SJSA1 (cell line): ENCODE results near the gene GMPR. TPM values are rescaled to one million over a fixed set of nuclear protein-coding genes. Genes with fewer than 3 reads are reported as not detected.

Experiments used
- DNase-seq, 2 experiments: peaks; one replicate each; pipeline ENCODE4 v3.0.0-alpha.2; 2015 to 2020; ENCODE audit warnings: low spot score in 2 of 2, low read depth in 1 of 2
- H3K27ac ChIP-seq: fragments of 250-450 bp; sonication (Bioruptor Pico); 2 replicates; pipeline ENCODE4 v1.5.1; 2020; ENCODE audit warnings: mild to moderate bottlenecking, moderate library complexity
- H3K27me3 ChIP-seq: fragments of 250-450 bp; sonication (Bioruptor Pico); replicated peaks from 2 replicates; pipeline ENCODE4 v1.5.1; 2020; ENCODE audit warnings: mild to moderate bottlenecking, moderate library complexity
- H3K36me3 ChIP-seq: fragments of 250-450 bp; sonication (Bioruptor Pico); 2 replicates; pipeline ENCODE4 v1.5.1; 2020; ENCODE audit warnings: mild to moderate bottlenecking
- H3K4me1 ChIP-seq: fragments of 250-450 bp; sonication (Bioruptor Pico); replicated peaks from 2 replicates; pipeline ENCODE4 v1.6.1; 2021; ENCODE audit warnings: mild to moderate bottlenecking
- H3K4me3 ChIP-seq: fragments of 250-450 bp; sonication (Bioruptor Pico); 2 replicates; pipeline ENCODE4 v1.5.1; 2020; ENCODE audit warnings: mild to moderate bottlenecking
- H3K9me3 ChIP-seq: fragments of 250-450 bp; sonication (Bioruptor Pico); replicated peaks from 2 replicates; pipeline ENCODE4 v1.5.1; 2020; ENCODE audit warnings: mild to moderate bottlenecking
- total RNA-seq: library from RNA; depleted of rRNA; stranded (reverse); fragments of >200 nt; shearing (Covaris generic); gene quantifications from 2 replicates; pipeline ENCODE4 v1.2.3, GENCODE V29; 2014; rRNA removed

GMPR gene
- total RNA-seq, 1 experiment from 2014 or later: 21.3 TPM

DNA sequence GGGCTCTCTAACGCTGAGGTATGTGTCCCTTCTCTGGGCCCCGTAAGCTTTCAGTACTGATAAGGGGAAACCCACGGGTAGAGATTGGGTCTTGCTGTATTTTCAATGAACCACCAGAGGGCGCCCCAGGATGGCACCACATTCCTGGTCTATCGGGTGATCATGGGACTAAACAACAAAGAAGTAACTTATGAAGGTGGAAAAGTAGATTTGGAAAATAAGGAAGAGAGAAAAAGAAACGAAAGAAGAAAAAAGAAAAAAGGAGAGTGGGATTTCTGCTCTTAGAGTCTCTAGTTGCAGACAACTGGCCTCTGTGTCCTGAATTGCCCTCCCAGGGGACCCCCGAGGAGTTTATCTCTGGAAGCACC lies 93.8 kb downstream of the GMPR start:
- Histone ChIP-seq H3K9me3 (no peaks in the 10 kb centered on the region), H3K27me3 (no peaks in the 10 kb centered on the region), H3K36me3 (no peaks in the 10 kb centered on the region), H3K4me1 (peaks cover 33% of the 10 kb centered on the region), H3K4me3 (no peak overlapping the region), H3K27ac (no peak overlapping the region)
- DNase-seq: peak; percentile 72 to 75

DNA sequence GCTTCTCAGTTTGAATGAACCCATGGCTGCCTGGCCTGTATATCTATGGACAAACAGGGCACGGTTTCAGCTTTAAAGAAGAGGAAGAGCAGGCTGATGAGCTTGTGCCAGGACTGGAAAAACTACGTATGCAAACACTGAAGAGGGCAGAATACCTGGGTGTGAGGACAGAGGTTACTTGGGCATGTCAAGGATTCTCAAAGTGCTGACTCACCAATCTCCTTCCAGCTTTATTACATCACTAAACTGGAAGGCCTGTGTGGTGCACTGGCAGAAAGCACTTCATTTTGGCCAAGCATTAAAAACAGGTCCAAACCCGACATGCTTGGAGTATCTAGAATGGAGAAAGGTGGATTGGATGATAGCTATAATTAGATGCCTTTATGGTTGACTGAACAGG lies 95.2 kb downstream of the GMPR start:
- Histone ChIP-seq H3K27me3 (no peaks in the 10 kb centered on the region), H3K27ac (no peak overlapping the region), H3K4me3 (no peak overlapping the region), H3K9me3 (no peaks in the 10 kb centered on the region), H3K36me3 (no peaks in the 10 kb centered on the region), H3K4me1 (peaks cover 47% of the 10 kb centered on the region)
- DNase-seq: no peak

DNA sequence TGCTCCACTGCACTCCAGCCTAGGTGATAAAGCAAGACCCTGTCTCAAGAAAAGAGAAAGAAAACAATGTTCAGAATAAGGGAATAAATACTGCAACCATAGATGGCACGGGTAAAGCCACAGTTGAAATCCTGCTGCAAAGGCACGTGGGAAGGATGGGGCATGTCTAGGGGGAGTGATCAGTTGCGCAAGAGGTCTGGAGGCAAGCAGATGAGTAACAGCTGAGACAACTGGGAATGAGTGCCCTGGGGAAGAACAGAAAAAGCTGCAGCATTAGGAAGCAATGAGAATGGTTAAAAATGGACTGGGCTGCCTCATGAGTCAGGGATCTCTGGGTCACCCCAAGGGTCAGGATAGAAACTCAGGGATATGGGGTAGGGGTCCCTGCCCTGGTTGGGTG lies 96.3 kb downstream of the GMPR start:
- Histone ChIP-seq H3K27ac (no peak overlapping the region), H3K4me1 (peaks cover 56% of the 10 kb centered on the region), H3K36me3 (no peaks in the 10 kb centered on the region), H3K4me3 (no peak overlapping the region), H3K9me3 (no peaks in the 10 kb centered on the region), H3K27me3 (no peaks in the 10 kb centered on the region)
- DNase-seq: peak; percentile 42 to 69

DNA sequence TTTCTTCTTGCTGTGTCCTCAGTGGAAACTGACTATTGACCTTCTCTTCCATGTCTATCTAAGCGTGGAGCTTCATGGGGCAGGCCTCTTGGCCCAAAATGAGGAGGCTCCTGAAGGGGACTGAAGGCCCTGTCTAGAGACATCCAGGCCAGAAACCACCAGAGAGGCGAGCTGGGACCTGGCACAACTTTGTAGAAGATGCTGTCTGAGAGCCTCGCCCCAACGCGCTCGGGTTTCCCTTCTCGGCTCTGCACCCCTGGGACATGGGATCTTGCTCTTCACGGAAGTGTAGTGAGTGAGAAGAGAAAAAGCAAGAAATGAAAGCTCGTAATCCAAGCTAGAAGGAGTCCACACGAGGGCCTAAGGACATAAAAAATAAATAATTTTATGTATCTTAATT lies 96.8 kb downstream of the GMPR start:
- no peaks in the 10 kb centered on the region for H3K27me3 ChIP-seq
- H3K4me3 ChIP-seq: no peak overlapping the region
- peaks cover 60% of the 10 kb centered on the region for H3K4me1 ChIP-seq
- DNase-seq: no peak
- no peaks in the 10 kb centered on the region for H3K9me3 ChIP-seq
- no peak overlapping the region for H3K27ac ChIP-seq
- H3K36me3 ChIP-seq: no peaks in the 10 kb centered on the region

DNA sequence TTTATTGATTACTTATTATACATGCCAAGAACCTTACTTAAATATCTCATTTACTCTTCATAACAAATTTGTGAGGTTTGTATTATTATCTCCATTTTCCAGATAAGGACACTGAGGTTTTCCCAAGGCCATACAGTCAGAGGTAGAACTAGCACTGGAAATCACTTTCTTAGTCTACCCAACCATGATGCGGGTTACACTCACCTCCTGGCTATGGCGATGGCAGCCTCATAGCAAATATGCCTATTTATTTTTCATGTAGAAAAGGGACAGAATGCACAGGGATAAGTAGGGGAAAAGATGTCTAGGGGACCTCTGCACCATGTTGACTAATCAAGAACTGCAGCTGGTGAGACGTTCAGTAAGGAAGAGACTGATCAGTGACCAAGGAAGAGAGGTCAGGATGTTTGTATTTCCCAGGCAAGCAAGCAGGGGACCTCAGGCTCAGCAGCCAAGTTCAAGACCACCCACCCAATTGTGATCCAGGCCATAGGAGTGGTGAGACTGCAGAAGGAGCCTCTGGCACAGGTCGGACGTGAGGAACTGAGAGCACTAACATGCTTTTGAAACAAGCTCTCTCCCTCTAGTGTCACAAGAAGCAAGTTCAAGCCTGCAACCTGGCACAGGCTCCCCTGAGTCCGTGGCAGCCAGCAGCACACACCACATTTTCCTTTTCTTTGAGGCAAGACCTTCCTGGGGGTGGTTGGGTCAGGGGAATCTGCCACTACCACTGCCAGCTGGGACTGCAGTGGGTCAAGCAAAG lies 97.8 kb downstream of the GMPR start:
- peaks cover 57% of the 10 kb centered on the region for H3K4me1 ChIP-seq

DNA sequence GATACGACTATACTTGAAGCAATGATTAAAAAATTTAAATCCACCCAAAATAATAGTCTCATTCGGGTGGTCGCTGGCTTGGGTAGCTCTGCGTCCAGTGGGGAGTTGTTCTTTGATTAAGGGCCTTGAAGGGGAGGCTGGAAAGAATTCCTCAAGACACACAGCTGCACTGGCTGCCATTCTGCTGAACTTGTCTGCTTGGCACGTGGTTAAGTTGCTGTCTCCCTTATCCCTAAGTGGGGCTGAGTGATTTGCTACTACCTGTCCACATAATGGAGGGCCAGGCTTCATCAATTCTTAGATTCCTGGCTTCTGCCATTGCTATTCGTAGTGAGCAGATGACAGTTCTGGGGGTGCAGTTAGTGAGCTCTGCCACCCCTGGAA lies 98.5 kb downstream of the GMPR start:
- Histone ChIP-seq H3K4me1 (peaks cover 51% of the 10 kb centered on the region), H3K27ac (peak overlapping the region; percentile 60), H3K4me3 (no peak overlapping the region)

More for the DNA sequence above, 97.8 kb downstream of the GMPR start:
- Histone ChIP-seq H3K27me3 (no peaks in the 10 kb centered on the region), H3K4me3 (no peak overlapping the region), H3K27ac (no peak overlapping the region), H3K36me3 (no peaks in the 10 kb centered on the region), H3K9me3 (no peaks in the 10 kb centered on the region)
- DNase-seq: no peak

DNA sequence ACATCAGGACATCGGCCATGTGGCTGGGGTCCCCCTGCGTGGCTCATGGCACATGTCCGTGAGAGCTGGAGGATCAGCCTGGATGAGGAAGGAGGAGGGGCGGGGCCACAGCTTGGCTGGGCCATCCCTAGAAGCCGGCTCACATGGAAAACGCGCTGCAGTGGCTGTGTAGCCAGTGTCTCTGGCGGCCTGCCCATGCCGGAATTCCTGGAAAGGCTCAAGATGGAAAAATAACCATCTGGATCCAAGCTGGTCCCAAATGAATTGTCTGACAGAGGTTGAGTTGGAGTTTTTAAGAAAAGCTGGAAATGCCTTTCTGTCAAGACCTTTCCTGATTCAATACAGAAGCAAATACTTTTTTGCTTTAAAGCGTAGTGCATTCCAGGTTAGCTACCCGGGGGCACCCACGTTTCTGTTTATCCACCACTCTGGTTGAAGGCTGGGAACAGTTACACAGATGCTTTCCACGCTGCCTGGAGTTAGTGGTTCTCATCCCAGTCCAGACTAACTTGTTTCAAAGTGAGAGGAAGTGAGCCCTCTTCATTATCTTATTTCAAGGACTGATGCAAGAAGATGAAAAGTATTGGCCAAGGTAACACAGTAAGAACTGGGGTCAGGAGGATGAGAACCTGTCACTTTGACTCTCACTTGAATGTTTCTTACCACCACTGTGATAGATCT lies 99.0 kb downstream of the GMPR start:
- Histone ChIP-seq H3K36me3 (no peaks in the 10 kb centered on the region), H3K27ac (peak overlapping the region; percentile 60), H3K4me3 (no peak overlapping the region), H3K4me1 (peaks cover 53% of the 10 kb centered on the region), H3K9me3 (no peaks in the 10 kb centered on the region), H3K27me3 (no peaks in the 10 kb centered on the region)
- peak; percentile 72 to 89 for DNase-seq

More for the DNA sequence above, 98.5 kb downstream of the GMPR start:
- Histone ChIP-seq H3K9me3 (no peaks in the 10 kb centered on the region), H3K36me3 (no peaks in the 10 kb centered on the region), H3K27me3 (no peaks in the 10 kb centered on the region)
- no peak for DNase-seq

DNA sequence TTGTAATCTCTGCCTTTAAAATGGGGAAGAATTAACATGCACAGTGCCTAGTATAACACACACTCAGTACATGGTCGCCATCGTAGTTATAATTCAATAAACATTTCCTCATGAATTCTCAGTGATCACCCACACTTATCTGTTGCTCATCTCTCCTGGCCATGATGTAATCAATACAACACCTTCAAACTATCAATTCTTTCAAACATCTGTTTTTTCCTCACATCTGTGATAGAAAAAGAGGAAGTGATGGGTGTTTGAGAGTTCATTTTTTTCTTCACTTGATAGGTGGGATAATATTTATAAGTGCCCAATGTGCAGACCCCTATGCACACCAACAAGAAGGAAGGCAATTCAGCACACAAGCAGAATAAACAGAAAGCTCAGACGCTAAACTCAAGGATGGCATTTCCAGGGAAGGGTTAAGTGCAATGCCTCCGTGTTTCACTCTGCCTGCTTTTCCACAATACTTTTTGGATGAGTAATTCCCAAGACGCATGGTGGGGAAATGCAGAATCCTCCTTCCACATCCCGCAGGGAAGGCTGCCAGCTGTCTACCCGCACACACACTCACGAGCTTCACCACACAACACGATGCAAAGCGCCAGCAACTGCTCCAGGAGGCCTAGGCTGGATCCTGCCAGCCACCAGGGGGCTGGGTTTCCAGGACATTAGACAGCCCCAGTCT lies 100.3 kb downstream of the GMPR start:
- H3K27me3 ChIP-seq: no peaks in the 10 kb centered on the region
- H3K36me3 ChIP-seq: no peaks in the 10 kb centered on the region
- H3K4me1 ChIP-seq: peaks cover 58% of the 10 kb centered on the region
- no peak overlapping the region for H3K4me3 ChIP-seq
- peak overlapping the region; percentile 60 for H3K27ac ChIP-seq
- peak; percentile 95 to 98 for DNase-seq
- no peaks in the 10 kb centered on the region for H3K9me3 ChIP-seq

DNA sequence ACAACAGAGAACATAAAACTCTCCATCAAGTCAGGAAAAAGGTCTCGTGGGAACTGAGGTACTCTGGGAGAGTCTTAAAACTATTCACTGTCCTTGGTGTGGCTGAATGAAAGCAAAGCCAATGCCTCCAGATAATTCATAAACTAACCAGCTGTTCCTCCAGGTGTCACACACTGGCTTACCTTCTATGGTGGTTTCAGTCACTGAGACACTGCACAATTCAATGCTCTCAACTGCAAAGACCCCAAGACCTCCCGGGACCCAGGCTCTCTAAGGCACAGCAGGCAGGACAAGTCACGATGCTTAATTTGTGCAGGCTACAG lies 100.8 kb downstream of the GMPR start:
- Histone ChIP-seq H3K4me1 (peaks cover 60% of the 10 kb centered on the region), H3K9me3 (no peaks in the 10 kb centered on the region), H3K4me3 (no peak overlapping the region), H3K27me3 (no peaks in the 10 kb centered on the region), H3K27ac (peak overlapping the region; percentile 60), H3K36me3 (no peaks in the 10 kb centered on the region)
- DNase-seq: no peak

DNA sequence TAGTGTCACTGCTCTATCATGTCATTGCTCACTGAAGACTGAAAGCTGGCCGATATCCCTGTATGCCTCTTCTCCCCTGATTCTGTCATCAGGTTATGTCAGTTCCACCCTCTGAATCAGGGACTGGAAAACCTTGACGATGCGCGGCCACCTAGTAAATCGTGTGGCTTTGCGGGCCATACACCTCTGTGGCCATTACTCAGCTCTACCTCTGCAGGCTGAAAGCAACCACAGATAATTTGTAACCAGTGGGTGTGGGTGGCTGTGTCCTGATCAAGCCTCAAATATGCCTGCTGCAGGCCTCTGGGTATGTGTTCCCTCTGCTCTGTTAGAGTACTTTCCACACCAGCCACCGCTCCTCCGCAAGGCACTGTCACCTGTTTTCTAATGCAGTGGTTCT lies 105.2 kb downstream of the GMPR start:
- Histone ChIP-seq H3K36me3 (no peaks in the 10 kb centered on the region), H3K4me3 (no peak overlapping the region), H3K9me3 (no peaks in the 10 kb centered on the region), H3K4me1 (peaks cover 55% of the 10 kb centered on the region), H3K27me3 (no peaks in the 10 kb centered on the region), H3K27ac (no peak overlapping the region)
- no peak for DNase-seq

DNA sequence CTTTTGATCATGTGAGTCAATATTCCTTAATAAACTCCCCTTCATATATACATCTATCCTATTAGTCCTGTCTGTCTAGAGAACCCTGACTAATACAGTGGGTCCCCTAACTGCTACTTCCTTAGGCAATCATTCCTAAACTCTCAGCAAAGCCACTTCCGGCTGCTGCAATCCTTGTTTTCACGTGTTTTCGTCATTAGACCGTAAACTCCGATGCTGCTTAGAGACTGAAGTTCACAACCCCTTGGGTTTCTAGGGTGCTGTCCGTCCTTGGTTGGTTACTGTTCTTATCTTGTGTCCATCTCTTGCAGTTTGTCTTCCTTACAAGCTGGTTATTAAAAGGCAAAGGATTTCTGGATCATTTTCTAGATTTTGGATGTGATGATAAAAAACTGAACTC lies 106.4 kb downstream of the GMPR start:
- no peak overlapping the region for H3K4me3 ChIP-seq
- H3K27me3 ChIP-seq: no peaks in the 10 kb centered on the region
- H3K4me1 ChIP-seq: peaks cover 45% of the 10 kb centered on the region
- peak overlapping the region; percentile 87 for H3K27ac ChIP-seq
- peak in 1 of 2 experiments; percentile 60 for DNase-seq
- no peaks in the 10 kb centered on the region for H3K9me3 ChIP-seq
- no peaks in the 10 kb centered on the region for H3K36me3 ChIP-seq

Other genes starting within 250 kb of the GMPR start
- gene MYLIP, start 109.5 kb upstream of the GMPR start, total RNA-seq: 8.0 and 11.0 TPM in 2 replicates